GM23338 (cell line): ENCODE data around the gene MKX.

Experiments
- CREB1 ChIP-seq: fragments of 250-450 bp; sonication (Bioruptor Pico); IDR thresholded peaks from 2 replicates; pipeline ENCODE4 v1.5.0; 2020; ENCODE audit warnings: low read depth, mild to moderate bottlenecking, moderate library complexity
- CTCF ChIP-seq, 2 experiments: fragments of 200-600 bp in 1 of 2; sonication (generic) in 1 of 2; conservative IDR thresholded peaks; 2 replicates each; pipeline versions ENCODE4 v1.5.1 to v1.6.1; 2016 to 2017; ENCODE audit warnings: antibody characterized with exemption in 2 of 2, low read depth in 2 of 2, mild to moderate bottlenecking in 2 of 2, moderate library complexity in 1 of 2
- EZH2 ChIP-seq: fragments of 200-600 bp; sonication (generic); IDR thresholded peaks from one replicate; pipeline ENCODE4 v1.8.0; 2017; ENCODE audit warnings: antibody characterized with exemption, mild to moderate bottlenecking, low read depth; ENCODE audit not compliant: unreplicated experiment
- EZH2phosphoT487 ChIP-seq: fragments of 200-600 bp; sonication (generic); IDR thresholded peaks from one replicate; pipeline ENCODE4 v1.8.1; 2018; ENCODE audit warnings: antibody characterized with exemption; ENCODE audit not compliant: unreplicated experiment
- JUNB ChIP-seq: IDR thresholded peaks from one replicate; pipeline ENCODE4 v1.6.1; 2016; ENCODE audit warnings: antibody characterized with exemption; ENCODE audit not compliant: unreplicated experiment
- POLR2AphosphoS5 ChIP-seq: IDR thresholded peaks from 2 replicates; pipeline ENCODE4 v1.6.1; 2016; ENCODE audit warnings: antibody characterized with exemption, low read depth
- REST ChIP-seq: IDR thresholded peaks from one replicate; pipeline ENCODE4 v1.6.1; 2018; ENCODE audit warnings: antibody characterized with exemption; ENCODE audit not compliant: unreplicated experiment
- TF ChIP-seq, protein P1 (sequence below): IDR thresholded peaks from 2 replicates; pipeline ENCODE4 v1.6.1; 2016; ENCODE audit warnings: antibody characterized with exemption

DNA sequence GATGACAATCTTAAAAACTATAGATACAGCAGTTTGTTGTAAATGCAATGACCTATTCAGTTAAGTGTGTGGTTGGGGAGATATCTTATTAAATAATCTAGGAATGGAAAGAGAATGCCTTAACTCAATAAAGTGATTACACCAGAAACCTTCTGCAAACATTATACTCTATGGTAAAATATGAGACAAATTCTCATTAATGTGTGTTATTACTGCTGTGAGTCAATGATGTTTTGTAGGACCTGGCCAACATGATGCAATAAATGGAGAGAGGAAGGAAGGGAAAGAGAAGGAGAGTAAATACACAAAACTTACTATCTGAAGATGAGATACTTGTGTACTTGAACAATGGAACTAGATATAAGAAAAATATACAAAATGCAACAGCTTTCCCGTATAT is 25.1 kb downstream of the MKX start:
- TF ChIP-seq CTCF (conservative IDR thresholded peaks at IDR 0.05; ENCODE audit: low read depth in 2 of 2) (no peak), EZH2 (no peak), REST (no peak), CREB1 (CRISPR knock-in tag) (no peak), POLR2AphosphoS5 (no peak), EZH2phosphoT487 (no peak), JUNB (no peak)
- TF ChIP-seq, protein P1, sequence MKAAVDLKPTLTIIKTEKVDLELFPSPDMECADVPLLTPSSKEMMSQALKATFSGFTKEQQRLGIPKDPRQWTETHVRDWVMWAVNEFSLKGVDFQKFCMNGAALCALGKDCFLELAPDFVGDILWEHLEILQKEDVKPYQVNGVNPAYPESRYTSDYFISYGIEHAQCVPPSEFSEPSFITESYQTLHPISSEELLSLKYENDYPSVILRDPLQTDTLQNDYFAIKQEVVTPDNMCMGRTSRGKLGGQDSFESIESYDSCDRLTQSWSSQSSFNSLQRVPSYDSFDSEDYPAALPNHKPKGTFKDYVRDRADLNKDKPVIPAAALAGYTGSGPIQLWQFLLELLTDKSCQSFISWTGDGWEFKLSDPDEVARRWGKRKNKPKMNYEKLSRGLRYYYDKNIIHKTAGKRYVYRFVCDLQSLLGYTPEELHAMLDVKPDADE, result no peak
